Smooth muscle cell (in vitro differentiated cells): ENCODE data around the gene HSF2. TPM values are rescaled to one million over a fixed set of nuclear protein-coding genes. Genes with fewer than 3 reads are reported as not detected.
A peak's percentile ranks its signal among the peaks of the same experiment; 100 is the strongest.

Experiments
- DNase-seq: peaks from one replicate; lab custom pipeline; 2025; ENCODE audit not compliant: unreplicated experiment; lab: John Stamatoyannopoulos, UW
- H2AFZ ChIP-seq: fragments of 200-600 bp; sonication (generic); 2 replicates; pipeline ENCODE4 v1.6.0; 2016; ENCODE audit warnings: antibody characterized with exemption, low read depth, mild to moderate bottlenecking
- H3F3A ChIP-seq: fragments of 200-600 bp; sonication (generic); 2 replicates; pipeline ENCODE4 v1.6.0; 2017; ENCODE audit warnings: antibody characterized with exemption, low read depth
- H3K27ac ChIP-seq: fragments of 200-600 bp; sonication (generic); 2 replicates; pipeline ENCODE4 v1.5.1; 2016; ENCODE audit warnings: low read depth, mild to moderate bottlenecking
- H3K27me3 ChIP-seq: fragments of 200-600 bp; sonication (generic); 2 replicates; pipeline ENCODE4 v1.6.1; 2016; ENCODE audit warnings: low read depth, mild to moderate bottlenecking
- H3K36me3 ChIP-seq: fragments of 200-600 bp; sonication (generic); 2 replicates; pipeline ENCODE4 v1.5.1; 2016; ENCODE audit warnings: low read depth
- H3K4me1 ChIP-seq: fragments of 200-600 bp; sonication (generic); 2 replicates; pipeline ENCODE4 v1.5.1; 2016; ENCODE audit warnings: low read depth
- H3K4me2 ChIP-seq: fragments of 200-600 bp; sonication (generic); 2 replicates; pipeline ENCODE4 v1.6.0; 2016; ENCODE audit warnings: mild to moderate bottlenecking
- H3K4me3 ChIP-seq: fragments of 200-600 bp; sonication (generic); 2 replicates; pipeline ENCODE4 v1.5.1; 2016; ENCODE audit warnings: mild to moderate bottlenecking
- H3K79me2 ChIP-seq: fragments of 200-600 bp; sonication (generic); 2 replicates; pipeline ENCODE4 v1.6.0; 2016; ENCODE audit warnings: low read depth, mild to moderate bottlenecking
- H3K9ac ChIP-seq: fragments of 200-600 bp; sonication (generic); 2 replicates; pipeline ENCODE4 v1.6.0; 2016; ENCODE audit warnings: low read depth
- H3K9me3 ChIP-seq: fragments of 200-600 bp; sonication (generic); replicated peaks from 2 replicates; pipeline ENCODE4 v1.5.1; 2016; ENCODE audit warnings: low read depth
- H4K20me1 ChIP-seq: fragments of 200-600 bp; sonication (generic); 2 replicates; pipeline ENCODE4 v1.6.0; 2016; ENCODE audit warnings: low read depth
- WGBS: methylation state at CpG from one replicate; pipeline ENCODE4 v1.1.7; 2016; ENCODE audit warnings: low lambda C conversion rate; 5-methylcytosine and 5-hydroxymethylcytosine counted together
- polyA plus RNA-seq: library from polyadenylated mRNA; unstranded; fragments of >200 nt; fragmentation: Nextera tagmentation; extraction: Ambion mirVana; gene quantifications from 2 replicates; pipeline ENCODE4 v1.2.1, GENCODE V29; 2016
- total RNA-seq: library from RNA; depleted of rRNA; stranded (reverse); fragments of >200 nt; gene quantifications from 2 replicates; pipeline ENCODE4 v1.2.3, GENCODE V29; 2014
- TF ChIP-seq, protein P1 (sequence below): fragments of 200-600 bp; sonication (generic); IDR thresholded peaks from 2 replicates; pipeline ENCODE4 v1.5.1; 2017; ENCODE audit warnings: borderline replicate concordance, mild to moderate bottlenecking, antibody characterized with exemption; ENCODE audit not compliant: insufficient read depth, poor library complexity, severe bottlenecking

HSF2 gene
- total and polyA plus RNA-seq, 2 experiments from 2014 or later = 12.1 to 39.5 TPM

DNA sequence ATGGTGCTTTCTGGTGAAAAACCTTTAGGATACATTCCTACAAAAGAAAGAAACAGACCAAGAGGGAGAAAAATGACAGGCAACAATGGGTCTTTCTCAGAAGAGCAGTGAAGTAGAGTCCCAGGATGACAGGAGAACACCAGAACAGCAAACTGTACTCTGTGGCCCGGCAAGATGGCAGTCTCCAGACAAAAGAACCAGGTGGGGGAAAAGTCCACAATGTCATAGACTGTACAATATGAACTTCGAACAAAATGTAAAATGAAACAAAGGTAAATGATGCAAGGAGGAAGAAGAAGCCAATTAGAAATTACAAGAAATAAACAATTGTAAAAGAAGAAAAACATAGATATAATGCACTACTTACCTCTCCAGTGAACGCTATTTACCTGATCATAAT, 23.2 kb upstream of the HSF2 start:
- no peak overlapping the region for H3K4me2 ChIP-seq
- TF ChIP-seq, protein P1, sequence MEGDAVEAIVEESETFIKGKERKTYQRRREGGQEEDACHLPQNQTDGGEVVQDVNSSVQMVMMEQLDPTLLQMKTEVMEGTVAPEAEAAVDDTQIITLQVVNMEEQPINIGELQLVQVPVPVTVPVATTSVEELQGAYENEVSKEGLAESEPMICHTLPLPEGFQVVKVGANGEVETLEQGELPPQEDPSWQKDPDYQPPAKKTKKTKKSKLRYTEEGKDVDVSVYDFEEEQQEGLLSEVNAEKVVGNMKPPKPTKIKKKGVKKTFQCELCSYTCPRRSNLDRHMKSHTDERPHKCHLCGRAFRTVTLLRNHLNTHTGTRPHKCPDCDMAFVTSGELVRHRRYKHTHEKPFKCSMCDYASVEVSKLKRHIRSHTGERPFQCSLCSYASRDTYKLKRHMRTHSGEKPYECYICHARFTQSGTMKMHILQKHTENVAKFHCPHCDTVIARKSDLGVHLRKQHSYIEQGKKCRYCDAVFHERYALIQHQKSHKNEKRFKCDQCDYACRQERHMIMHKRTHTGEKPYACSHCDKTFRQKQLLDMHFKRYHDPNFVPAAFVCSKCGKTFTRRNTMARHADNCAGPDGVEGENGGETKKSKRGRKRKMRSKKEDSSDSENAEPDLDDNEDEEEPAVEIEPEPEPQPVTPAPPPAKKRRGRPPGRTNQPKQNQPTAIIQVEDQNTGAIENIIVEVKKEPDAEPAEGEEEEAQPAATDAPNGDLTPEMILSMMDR = no peak
- no peaks in the 10 kb centered on the region for H3K4me1 ChIP-seq
- no peak overlapping the region for H3K27ac ChIP-seq
- H2AFZ ChIP-seq = no peak overlapping the region
- WGBS = 87% methylated on average over 3 of the region's 3 CpGs
- H3K9ac ChIP-seq = no peak overlapping the region
- no peaks in the 10 kb centered on the region for H3K36me3 ChIP-seq
- H3K9me3 ChIP-seq = no peaks in the 10 kb centered on the region
- peaks cover 23% of the 10 kb centered on the region for H3K27me3 ChIP-seq
- H4K20me1 ChIP-seq = no peaks in the 10 kb centered on the region
- H3K79me2 ChIP-seq = no peaks in the 10 kb centered on the region
- H3K4me3 ChIP-seq = no peak overlapping the region
- no peaks in the 10 kb centered on the region for H3F3A ChIP-seq
- DNase-seq = no peak

DNA sequence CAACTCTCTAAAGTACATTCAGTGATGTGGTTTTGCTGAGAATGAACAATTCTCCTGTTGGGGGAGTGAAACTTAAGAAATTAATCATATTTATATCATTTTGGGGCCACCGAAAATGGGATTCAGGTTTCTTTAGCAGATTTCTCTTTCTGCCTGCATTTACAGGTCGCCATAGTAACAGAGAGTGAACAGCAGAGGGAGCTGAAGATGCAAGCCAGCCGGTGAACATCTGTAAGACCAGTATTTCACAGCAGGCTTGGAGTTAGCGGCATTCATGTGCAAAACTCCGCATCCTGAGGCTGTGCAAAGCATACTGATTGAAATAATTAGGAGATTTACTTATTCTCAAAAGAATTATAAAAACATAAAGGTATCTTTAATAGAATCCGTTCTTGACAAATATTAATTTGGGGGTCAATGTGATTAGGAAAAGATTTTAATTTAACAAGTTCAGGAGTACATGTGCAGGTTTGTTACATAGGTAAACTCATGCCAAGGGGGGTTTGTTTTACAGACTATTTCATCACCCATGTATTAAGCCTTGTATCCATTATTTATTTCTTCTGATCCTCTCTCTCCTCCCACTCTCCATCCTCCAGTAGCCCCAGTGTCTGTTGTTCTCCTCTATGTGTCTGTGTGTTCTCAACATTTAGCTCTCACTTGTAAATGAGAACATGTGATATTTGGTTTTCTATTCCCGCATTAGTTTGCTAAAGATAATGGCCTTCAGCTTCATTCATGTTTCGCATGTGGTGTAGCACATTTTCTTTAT, 17.8 kb upstream of the HSF2 start:
- Histone ChIP-seq H3K9me3 (no peaks in the 10 kb centered on the region), H3K4me3 (no peak overlapping the region), H3F3A (no peaks in the 10 kb centered on the region), H3K79me2 (no peaks in the 10 kb centered on the region), H3K4me2 (no peak overlapping the region), H3K9ac (no peak overlapping the region), H4K20me1 (no peaks in the 10 kb centered on the region), H3K4me1 (no peaks in the 10 kb centered on the region), H3K27me3 (peaks cover 21% of the 10 kb centered on the region), H2AFZ (no peak overlapping the region), H3K36me3 (no peaks in the 10 kb centered on the region), H3K27ac (no peak overlapping the region)
- WGBS = 27% methylated on average over 8 of the region's 8 CpGs
- TF ChIP-seq, protein P1 = peak; percentile 71
- no peak for DNase-seq

GRCh38 chr6:122385857-122386612, 13.4 kb upstream of the HSF2 start:
- H3K4me1 ChIP-seq = no peaks in the 10 kb centered on the region
- H4K20me1 ChIP-seq = no peaks in the 10 kb centered on the region
- 64% methylated on average over 3 of the region's 3 CpGs for WGBS
- no peak overlapping the region for H2AFZ ChIP-seq
- peaks cover 50% of the 10 kb centered on the region for H3K27me3 ChIP-seq
- H3F3A ChIP-seq = no peaks in the 10 kb centered on the region
- H3K27ac ChIP-seq = no peak overlapping the region
- TF ChIP-seq, protein P1 = no peak
- no peaks in the 10 kb centered on the region for H3K9me3 ChIP-seq
- no peak overlapping the region for H3K9ac ChIP-seq
- DNase-seq = no peak
- no peak overlapping the region for H3K4me3 ChIP-seq
- no peaks in the 10 kb centered on the region for H3K36me3 ChIP-seq
- no peaks in the 10 kb centered on the region for H3K79me2 ChIP-seq
- H3K4me2 ChIP-seq = no peak overlapping the region
